GM23338 (cell line): Measurements from ENCODE around the gene ENTR1. TPM values are rescaled to one million over a fixed set of nuclear protein-coding genes. Genes with fewer than 3 reads are reported as not detected.

Experiments used
- ATAC-seq: fragments of 200-7000 bp; cut with Tn5 transposase; 3 replicates; pipeline ENCODE4 v1.9.1; 2020
- DNase-seq: peaks from one replicate; pipeline ENCODE4 v3.0.0-alpha.2; 2015; ENCODE audit warnings: low spot score
- H2AFZ ChIP-seq: fragments of 200-600 bp; sonication (generic); 2 replicates; pipeline ENCODE4 v1.8.0; 2016; ENCODE audit warnings: antibody characterized with exemption, mild to moderate bottlenecking, moderate library complexity
- H3F3A ChIP-seq: fragments of 200-600 bp; sonication (generic); replicated peaks from 2 replicates; pipeline ENCODE4 v1.8.0; 2017; ENCODE audit warnings: antibody characterized with exemption, mixed run types, low read depth
- H3K27ac ChIP-seq: fragments of 200-600 bp; sonication (generic); 2 replicates; pipeline ENCODE4 v1.6.1; 2016; ENCODE audit warnings: low read depth
- H3K27me3 ChIP-seq: fragments of 200-600 bp; sonication (generic); 2 replicates; pipeline ENCODE4 v1.8.0; 2016; ENCODE audit warnings: mild to moderate bottlenecking, mixed run types, moderate library complexity; ENCODE audit not compliant: insufficient read depth
- H3K36me3 ChIP-seq: fragments of 200-600 bp; sonication (generic); 2 replicates; pipeline ENCODE4 v1.8.0; 2016; ENCODE audit warnings: mild to moderate bottlenecking; ENCODE audit not compliant: insufficient read depth
- H3K4me1 ChIP-seq: fragments of 200-600 bp; sonication (generic); 2 replicates; pipeline ENCODE4 v1.8.0; 2016; ENCODE audit warnings: mild to moderate bottlenecking, moderate library complexity; ENCODE audit not compliant: insufficient read depth
- H3K4me2 ChIP-seq: fragments of 200-600 bp; sonication (generic); 2 replicates; pipeline ENCODE4 v1.7.1; 2017; ENCODE audit warnings: mixed run types
- H3K4me3 ChIP-seq: fragments of 200-600 bp; sonication (generic); 2 replicates; pipeline ENCODE4 v1.6.1; 2016; ENCODE audit warnings: mixed run types
- H3K79me2 ChIP-seq: fragments of 200-600 bp; sonication (generic); replicated peaks from 2 replicates; pipeline ENCODE4 v1.8.0; 2017; ENCODE audit warnings: mild to moderate bottlenecking; ENCODE audit not compliant: insufficient read depth
- H3K9me2 ChIP-seq: fragments of 200-600 bp; sonication (generic); 2 replicates; pipeline ENCODE4 v1.8.0; 2017; ENCODE audit not compliant: insufficient read depth
- H4K20me1 ChIP-seq: fragments of 200-600 bp; sonication (generic); replicated peaks from 2 replicates; pipeline ENCODE4 v1.8.0; 2017; ENCODE audit warnings: mild to moderate bottlenecking; ENCODE audit not compliant: insufficient read depth
- H3K27ac Mint-ChIP-seq: 2 replicates; pipeline ENCODE4 v1.8.0; 2020; ENCODE audit warnings: inconsistent platforms, mild to moderate bottlenecking, moderate library complexity, mixed read lengths
- H3K27me3 Mint-ChIP-seq: 3 replicates; pipeline ENCODE4 v1.8.0; 2022; ENCODE audit warnings: low read depth, mild to moderate bottlenecking, moderate library complexity, mixed read lengths, inconsistent platforms; ENCODE audit not compliant: insufficient read depth, poor library complexity
- H3K36me3 Mint-ChIP-seq: 3 replicates; pipeline ENCODE4 v1.8.0; 2021; ENCODE audit warnings: low read depth, mild to moderate bottlenecking, inconsistent platforms, moderate library complexity, mixed read lengths
- H3K4me1 Mint-ChIP-seq: 3 replicates; pipeline ENCODE4 v1.8.0; 2020; ENCODE audit warnings: mild to moderate bottlenecking, inconsistent platforms, mixed read lengths
- H3K4me3 Mint-ChIP-seq: 3 replicates; pipeline ENCODE4 v1.8.0; 2021; ENCODE audit warnings: moderate library complexity, mild to moderate bottlenecking, inconsistent platforms, mixed read lengths
- H3K9me3 Mint-ChIP-seq: 3 replicates; pipeline ENCODE4 v1.8.0; 2020; ENCODE audit warnings: moderate library complexity, mild to moderate bottlenecking, inconsistent platforms, mixed read lengths
- CREB1 ChIP-seq: fragments of 250-450 bp; sonication (Bioruptor Pico); IDR thresholded peaks from 2 replicates; pipeline ENCODE4 v1.5.0; 2020; ENCODE audit warnings: low read depth, mild to moderate bottlenecking, moderate library complexity
- EZH2 ChIP-seq: fragments of 200-600 bp; sonication (generic); IDR thresholded peaks from one replicate; pipeline ENCODE4 v1.8.0; 2017; ENCODE audit warnings: antibody characterized with exemption, mild to moderate bottlenecking, low read depth; ENCODE audit not compliant: unreplicated experiment
- EZH2phosphoT487 ChIP-seq: fragments of 200-600 bp; sonication (generic); IDR thresholded peaks from one replicate; pipeline ENCODE4 v1.8.1; 2018; ENCODE audit warnings: antibody characterized with exemption; ENCODE audit not compliant: unreplicated experiment
- JUNB ChIP-seq: IDR thresholded peaks from one replicate; pipeline ENCODE4 v1.6.1; 2016; ENCODE audit warnings: antibody characterized with exemption; ENCODE audit not compliant: unreplicated experiment
- NANOG ChIP-seq: IDR thresholded peaks from 2 replicates; pipeline ENCODE4 v1.6.1; 2016; ENCODE audit warnings: antibody characterized with exemption, borderline replicate concordance
- POLR2AphosphoS5 ChIP-seq: IDR thresholded peaks from 2 replicates; pipeline ENCODE4 v1.6.1; 2016; ENCODE audit warnings: antibody characterized with exemption, low read depth
- STAT1 ChIP-seq: IDR thresholded peaks from one replicate; pipeline ENCODE4 v1.6.1; 2016; ENCODE audit warnings: antibody characterized with exemption; ENCODE audit not compliant: unreplicated experiment
- ZNF114 ChIP-seq: fragments of 250-450 bp; sonication (Bioruptor Pico); IDR thresholded peaks from 2 replicates; pipeline ENCODE4 v1.5.0; 2020; ENCODE audit warnings: mild to moderate bottlenecking, moderate library complexity
- ZNF331 ChIP-seq: fragments of 250-450 bp; sonication (Bioruptor Pico); IDR thresholded peaks from 2 replicates; pipeline ENCODE4 v1.5.0; 2020; ENCODE audit warnings: low read depth, mild to moderate bottlenecking, moderate library complexity
- polyA plus RNA-seq: library from polyadenylated mRNA; unstranded; fragments of >200 nt; fragmentation: Nextera tagmentation; extraction: Ambion mirVana; gene quantifications from 2 replicates; pipeline ENCODE4 v1.2.1, GENCODE V29; 2016
- total RNA-seq: library from RNA; depleted of rRNA; stranded (reverse); fragments of >200 nt; shearing (Covaris generic); gene quantifications from 2 replicates; pipeline ENCODE4 v1.2.3, GENCODE V29; 2014
- TF ChIP-seq, protein P1 (sequence below): IDR thresholded peaks from one replicate; pipeline ENCODE4 v1.6.1; 2018; ENCODE audit warnings: antibody characterized with exemption; ENCODE audit not compliant: unreplicated experiment
- TF ChIP-seq, protein P2 (sequence below): IDR thresholded peaks from 2 replicates; pipeline ENCODE4 v1.6.1; 2016; ENCODE audit warnings: antibody characterized with exemption
- TF ChIP-seq, protein P3 (sequence below): fragments of 250-450 bp; sonication (Bioruptor Pico); IDR thresholded peaks from 2 replicates; pipeline ENCODE4 v1.5.0; 2020; ENCODE audit warnings: mild to moderate bottlenecking, moderate library complexity
- TF ChIP-seq, protein P4 (sequence below), 2 experiments: fragments of 200-600 bp in 1 of 2; sonication (generic) in 1 of 2; conservative IDR thresholded peaks; 2 replicates each; pipeline versions ENCODE4 v1.5.1 to v1.6.1; 2016 to 2017; ENCODE audit warnings: antibody characterized with exemption in 2 of 2, low read depth in 2 of 2, mild to moderate bottlenecking in 2 of 2, moderate library complexity in 1 of 2

ENTR1 gene
- total and polyA plus RNA-seq, 2 experiments from 2014 or later = 25.6 to 91.9 TPM

DNA sequence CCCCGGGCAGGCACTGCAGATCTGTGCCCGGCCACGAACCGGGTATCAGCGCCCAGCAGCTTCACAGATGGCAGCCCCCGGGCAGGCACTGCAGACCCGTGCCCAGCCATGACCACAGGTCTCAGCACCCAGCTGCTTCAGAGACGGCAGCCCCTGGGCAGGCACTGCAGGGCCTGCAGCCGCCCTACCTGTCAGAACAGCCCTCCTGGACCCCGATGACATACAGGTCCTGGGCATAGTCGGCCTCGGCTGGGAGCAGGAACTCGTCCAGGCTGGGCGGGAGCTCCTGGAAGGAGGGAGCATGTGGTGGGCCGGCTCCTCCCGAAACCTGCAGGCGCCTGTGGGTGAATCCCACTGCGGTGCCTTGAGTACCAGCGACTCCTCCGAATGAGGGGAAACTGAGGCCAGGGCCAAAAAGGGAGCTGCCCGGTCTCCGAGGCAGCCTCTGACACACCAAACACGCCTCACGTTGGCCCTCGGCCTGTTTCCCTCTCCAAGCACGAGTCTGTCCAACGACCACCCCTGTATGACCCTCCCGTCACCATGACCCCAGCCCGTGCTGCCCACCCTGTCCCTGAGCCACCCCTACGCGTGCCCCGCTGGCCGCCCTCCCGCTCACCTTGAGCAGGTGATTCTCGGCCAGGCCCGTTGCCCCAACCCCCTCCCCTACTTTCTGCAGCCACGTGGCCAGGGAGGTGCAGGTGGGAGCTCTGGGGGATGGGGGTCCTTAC lies 23.6 kb upstream of the ENTR1 start:
- peaks cover 8% of the 10 kb centered on the region for H3K27me3 Mint-ChIP-seq
- H4K20me1 ChIP-seq = peaks cover 14% of the 10 kb centered on the region; the same call in 1 of the 2 replicates
- H3K27ac ChIP-seq = no peak overlapping the region
- H3K9me3 Mint-ChIP-seq = no peaks in the 10 kb centered on the region
- H3F3A ChIP-seq = no peaks in the 10 kb centered on the region
- no peak for DNase-seq
- no peak overlapping the region for H3K4me3 ChIP-seq
- H3K27ac Mint-ChIP-seq = no peak overlapping the region
- TF ChIP-seq STAT1 (no peak), ZNF331 (CRISPR knock-in tag) (no peak), JUNB (no peak), CREB1 (CRISPR knock-in tag) (no peak), EZH2phosphoT487 (no peak), EZH2 (no peak), ZNF114 (CRISPR knock-in tag) (no peak), POLR2AphosphoS5 (no peak), NANOG (no peak)
- TF ChIP-seq, protein P1, sequence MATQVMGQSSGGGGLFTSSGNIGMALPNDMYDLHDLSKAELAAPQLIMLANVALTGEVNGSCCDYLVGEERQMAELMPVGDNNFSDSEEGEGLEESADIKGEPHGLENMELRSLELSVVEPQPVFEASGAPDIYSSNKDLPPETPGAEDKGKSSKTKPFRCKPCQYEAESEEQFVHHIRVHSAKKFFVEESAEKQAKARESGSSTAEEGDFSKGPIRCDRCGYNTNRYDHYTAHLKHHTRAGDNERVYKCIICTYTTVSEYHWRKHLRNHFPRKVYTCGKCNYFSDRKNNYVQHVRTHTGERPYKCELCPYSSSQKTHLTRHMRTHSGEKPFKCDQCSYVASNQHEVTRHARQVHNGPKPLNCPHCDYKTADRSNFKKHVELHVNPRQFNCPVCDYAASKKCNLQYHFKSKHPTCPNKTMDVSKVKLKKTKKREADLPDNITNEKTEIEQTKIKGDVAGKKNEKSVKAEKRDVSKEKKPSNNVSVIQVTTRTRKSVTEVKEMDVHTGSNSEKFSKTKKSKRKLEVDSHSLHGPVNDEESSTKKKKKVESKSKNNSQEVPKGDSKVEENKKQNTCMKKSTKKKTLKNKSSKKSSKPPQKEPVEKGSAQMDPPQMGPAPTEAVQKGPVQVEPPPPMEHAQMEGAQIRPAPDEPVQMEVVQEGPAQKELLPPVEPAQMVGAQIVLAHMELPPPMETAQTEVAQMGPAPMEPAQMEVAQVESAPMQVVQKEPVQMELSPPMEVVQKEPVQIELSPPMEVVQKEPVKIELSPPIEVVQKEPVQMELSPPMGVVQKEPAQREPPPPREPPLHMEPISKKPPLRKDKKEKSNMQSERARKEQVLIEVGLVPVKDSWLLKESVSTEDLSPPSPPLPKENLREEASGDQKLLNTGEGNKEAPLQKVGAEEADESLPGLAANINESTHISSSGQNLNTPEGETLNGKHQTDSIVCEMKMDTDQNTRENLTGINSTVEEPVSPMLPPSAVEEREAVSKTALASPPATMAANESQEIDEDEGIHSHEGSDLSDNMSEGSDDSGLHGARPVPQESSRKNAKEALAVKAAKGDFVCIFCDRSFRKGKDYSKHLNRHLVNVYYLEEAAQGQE = no peak
- TF ChIP-seq, protein P2, sequence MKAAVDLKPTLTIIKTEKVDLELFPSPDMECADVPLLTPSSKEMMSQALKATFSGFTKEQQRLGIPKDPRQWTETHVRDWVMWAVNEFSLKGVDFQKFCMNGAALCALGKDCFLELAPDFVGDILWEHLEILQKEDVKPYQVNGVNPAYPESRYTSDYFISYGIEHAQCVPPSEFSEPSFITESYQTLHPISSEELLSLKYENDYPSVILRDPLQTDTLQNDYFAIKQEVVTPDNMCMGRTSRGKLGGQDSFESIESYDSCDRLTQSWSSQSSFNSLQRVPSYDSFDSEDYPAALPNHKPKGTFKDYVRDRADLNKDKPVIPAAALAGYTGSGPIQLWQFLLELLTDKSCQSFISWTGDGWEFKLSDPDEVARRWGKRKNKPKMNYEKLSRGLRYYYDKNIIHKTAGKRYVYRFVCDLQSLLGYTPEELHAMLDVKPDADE = no peak
- TF ChIP-seq, protein P3, sequence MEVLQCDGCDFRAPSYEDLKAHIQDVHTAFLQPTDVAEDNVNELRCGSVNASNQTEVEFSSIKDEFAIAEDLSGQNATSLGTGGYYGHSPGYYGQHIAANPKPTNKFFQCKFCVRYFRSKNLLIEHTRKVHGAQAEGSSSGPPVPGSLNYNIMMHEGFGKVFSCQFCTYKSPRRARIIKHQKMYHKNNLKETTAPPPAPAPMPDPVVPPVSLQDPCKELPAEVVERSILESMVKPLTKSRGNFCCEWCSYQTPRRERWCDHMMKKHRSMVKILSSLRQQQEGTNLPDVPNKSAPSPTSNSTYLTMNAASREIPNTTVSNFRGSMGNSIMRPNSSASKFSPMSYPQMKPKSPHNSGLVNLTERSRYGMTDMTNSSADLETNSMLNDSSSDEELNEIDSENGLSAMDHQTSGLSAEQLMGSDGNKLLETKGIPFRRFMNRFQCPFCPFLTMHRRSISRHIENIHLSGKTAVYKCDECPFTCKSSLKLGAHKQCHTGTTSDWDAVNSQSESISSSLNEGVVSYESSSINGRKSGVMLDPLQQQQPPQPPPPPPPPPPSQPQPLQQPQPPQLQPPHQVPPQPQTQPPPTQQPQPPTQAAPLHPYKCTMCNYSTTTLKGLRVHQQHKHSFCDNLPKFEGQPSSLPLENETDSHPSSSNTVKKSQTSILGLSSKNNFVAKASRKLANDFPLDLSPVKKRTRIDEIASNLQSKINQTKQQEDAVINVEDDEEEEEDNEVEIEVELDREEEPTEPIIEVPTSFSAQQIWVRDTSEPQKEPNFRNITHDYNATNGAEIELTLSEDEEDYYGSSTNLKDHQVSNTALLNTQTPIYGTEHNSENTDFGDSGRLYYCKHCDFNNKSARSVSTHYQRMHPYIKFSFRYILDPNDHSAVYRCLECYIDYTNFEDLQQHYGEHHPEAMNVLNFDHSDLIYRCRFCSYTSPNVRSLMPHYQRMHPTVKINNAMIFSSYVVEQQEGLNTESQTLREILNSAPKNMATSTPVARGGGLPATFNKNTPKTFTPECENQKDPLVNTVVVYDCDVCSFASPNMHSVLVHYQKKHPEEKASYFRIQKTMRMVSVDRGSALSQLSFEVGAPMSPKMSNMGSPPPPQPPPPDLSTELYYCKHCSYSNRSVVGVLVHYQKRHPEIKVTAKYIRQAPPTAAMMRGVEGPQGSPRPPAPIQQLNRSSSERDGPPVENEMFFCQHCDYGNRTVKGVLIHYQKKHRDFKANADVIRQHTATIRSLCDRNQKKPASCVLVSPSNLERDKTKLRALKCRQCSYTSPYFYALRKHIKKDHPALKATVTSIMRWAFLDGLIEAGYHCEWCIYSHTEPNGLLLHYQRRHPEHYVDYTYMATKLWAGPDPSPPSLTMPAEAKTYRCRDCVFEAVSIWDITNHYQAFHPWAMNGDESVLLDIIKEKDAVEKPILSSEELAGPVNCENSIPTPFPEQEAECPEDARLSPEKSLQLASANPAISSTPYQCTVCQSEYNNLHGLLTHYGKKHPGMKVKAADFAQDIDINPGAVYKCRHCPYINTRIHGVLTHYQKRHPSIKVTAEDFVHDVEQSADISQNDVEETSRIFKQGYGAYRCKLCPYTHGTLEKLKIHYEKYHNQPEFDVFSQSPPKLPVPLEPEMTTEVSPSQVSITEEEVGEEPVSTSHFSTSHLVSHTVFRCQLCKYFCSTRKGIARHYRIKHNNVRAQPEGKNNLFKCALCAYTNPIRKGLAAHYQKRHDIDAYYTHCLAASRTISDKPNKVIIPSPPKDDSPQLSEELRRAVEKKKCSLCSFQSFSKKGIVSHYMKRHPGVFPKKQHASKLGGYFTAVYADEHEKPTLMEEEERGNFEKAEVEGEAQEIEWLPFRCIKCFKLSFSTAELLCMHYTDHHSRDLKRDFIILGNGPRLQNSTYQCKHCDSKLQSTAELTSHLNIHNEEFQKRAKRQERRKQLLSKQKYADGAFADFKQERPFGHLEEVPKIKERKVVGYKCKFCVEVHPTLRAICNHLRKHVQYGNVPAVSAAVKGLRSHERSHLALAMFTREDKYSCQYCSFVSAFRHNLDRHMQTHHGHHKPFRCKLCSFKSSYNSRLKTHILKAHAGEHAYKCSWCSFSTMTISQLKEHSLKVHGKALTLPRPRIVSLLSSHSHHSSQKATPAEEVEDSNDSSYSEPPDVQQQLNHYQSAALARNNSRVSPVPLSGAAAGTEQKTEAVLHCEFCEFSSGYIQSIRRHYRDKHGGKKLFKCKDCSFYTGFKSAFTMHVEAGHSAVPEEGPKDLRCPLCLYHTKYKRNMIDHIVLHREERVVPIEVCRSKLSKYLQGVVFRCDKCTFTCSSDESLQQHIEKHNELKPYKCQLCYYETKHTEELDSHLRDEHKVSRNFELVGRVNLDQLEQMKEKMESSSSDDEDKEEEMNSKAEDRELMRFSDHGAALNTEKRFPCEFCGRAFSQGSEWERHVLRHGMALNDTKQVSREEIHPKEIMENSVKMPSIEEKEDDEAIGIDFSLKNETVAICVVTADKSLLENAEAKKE = no peak
- TF ChIP-seq, protein P4, sequence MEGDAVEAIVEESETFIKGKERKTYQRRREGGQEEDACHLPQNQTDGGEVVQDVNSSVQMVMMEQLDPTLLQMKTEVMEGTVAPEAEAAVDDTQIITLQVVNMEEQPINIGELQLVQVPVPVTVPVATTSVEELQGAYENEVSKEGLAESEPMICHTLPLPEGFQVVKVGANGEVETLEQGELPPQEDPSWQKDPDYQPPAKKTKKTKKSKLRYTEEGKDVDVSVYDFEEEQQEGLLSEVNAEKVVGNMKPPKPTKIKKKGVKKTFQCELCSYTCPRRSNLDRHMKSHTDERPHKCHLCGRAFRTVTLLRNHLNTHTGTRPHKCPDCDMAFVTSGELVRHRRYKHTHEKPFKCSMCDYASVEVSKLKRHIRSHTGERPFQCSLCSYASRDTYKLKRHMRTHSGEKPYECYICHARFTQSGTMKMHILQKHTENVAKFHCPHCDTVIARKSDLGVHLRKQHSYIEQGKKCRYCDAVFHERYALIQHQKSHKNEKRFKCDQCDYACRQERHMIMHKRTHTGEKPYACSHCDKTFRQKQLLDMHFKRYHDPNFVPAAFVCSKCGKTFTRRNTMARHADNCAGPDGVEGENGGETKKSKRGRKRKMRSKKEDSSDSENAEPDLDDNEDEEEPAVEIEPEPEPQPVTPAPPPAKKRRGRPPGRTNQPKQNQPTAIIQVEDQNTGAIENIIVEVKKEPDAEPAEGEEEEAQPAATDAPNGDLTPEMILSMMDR (conservative IDR thresholded peaks at IDR 0.05; ENCODE audit: low read depth in 2 of 2) = no peak
- no peak for ATAC-seq
- H3K4me1 Mint-ChIP-seq = peaks cover 18% of the 10 kb centered on the region
- no peaks in the 10 kb centered on the region for H3K9me2 ChIP-seq
- H3K4me3 Mint-ChIP-seq = no peak overlapping the region
- no peak overlapping the region for H3K4me2 ChIP-seq
- no peak overlapping the region for H2AFZ ChIP-seq
- no peaks in the 10 kb centered on the region for H3K27me3 ChIP-seq
- H3K4me1 ChIP-seq = no peaks in the 10 kb centered on the region
- H3K79me2 ChIP-seq = peaks cover 29% of the 10 kb centered on the region
- H3K36me3 ChIP-seq = no peaks in the 10 kb centered on the region
- no peaks in the 10 kb centered on the region; the same call in 1 of the 3 replicates for H3K36me3 Mint-ChIP-seq
